ENCODE results near the gene MKI67.

The MKI67 gene

DNA sequence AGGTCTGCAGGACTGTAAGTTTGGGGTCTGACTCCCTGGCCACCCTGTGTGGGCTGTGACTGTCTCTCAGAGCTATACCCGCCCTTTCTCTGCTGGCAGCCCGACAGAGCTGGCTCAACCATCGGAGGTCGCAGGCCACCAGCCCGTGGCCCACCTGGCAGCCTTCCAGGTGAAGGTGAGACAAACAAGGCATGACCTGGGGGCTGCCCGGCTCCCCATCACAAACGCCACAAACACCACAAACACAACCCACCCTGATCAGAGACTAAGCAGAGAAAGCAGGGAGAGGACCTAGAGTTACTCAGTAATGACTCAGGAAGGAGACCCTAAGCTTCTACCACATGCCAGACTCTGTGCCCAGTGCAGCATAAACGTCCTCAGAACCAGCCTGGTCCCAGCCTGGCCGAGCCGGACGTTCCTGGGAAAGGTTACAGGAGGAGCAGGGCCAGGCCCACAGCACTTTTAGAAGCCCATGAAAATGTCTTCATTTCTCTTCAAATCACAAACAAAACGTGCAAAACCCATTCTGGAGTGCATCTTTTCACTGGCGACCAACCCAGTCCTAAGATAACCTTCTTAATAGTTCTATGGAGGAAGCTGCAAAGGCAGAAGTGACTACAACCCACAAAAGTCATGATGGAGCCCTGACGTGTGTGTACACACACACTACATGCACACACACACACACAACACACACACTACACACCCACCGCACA, 66.8 kb downstream of the MKI67 start:
- DNase-seq (ENCODE audit: low spot score), result no peak
- Histone ChIP-seq H3K79me1 (ENCODE audit: low read depth, low read length) (no peaks in the 10 kb centered on the region), H3K4ac (ENCODE audit: low read length) (no peak overlapping the region), H2BK120ac (ENCODE audit: low read depth, low read length) (no peak overlapping the region), H3K36me3 (replicated peaks in 1 of 2; ENCODE audit: control insufficient read depth in 2 of 2, insufficient read depth in 2 of 2, low read length in 2 of 2) (peaks cover 0 to 3% of the 10 kb centered on the region in 2 donors), H4K8ac (ENCODE audit: low read depth, low read length) (no peak overlapping the region), H3K9me3 (replicated peaks in 1 of 2; ENCODE audit: control insufficient read depth in 2 of 2, insufficient read depth in 1 of 2, low read depth in 1 of 2, low read length in 2 of 2) (no peaks in the 10 kb centered on the region), H3K4me1 (ENCODE audit: control insufficient read depth in 2 of 2, insufficient read depth in 1 of 2, low read depth in 1 of 2, low read length in 2 of 2) (peaks cover 9 to 18% of the 10 kb centered on the region in 2 donors), H4K91ac (ENCODE audit: low read depth, low read length, poor library complexity) (no peak overlapping the region), H2AFZ (ENCODE audit: low read length) (no peak overlapping the region), H3K14ac (ENCODE audit: low read length) (no peak overlapping the region), H2BK15ac (ENCODE audit: low read length) (no peak overlapping the region), H3K27ac (replicated peaks; ENCODE audit: low read length) (no peak overlapping the region), H3K18ac (ENCODE audit: low read length) (no peak overlapping the region), H3K9ac (ENCODE audit: low read depth, low read length, poor library complexity) (no peak overlapping the region), H3K4me3 (ENCODE audit: low read length in 2 of 2) (peak overlapping the region in 1 of 2 donors; percentile 42), H2BK12ac (ENCODE audit: low read length) (no peak overlapping the region), H2BK5ac (ENCODE audit: low read length) (no peak overlapping the region), H2AK5ac (ENCODE audit: low read depth, low read length) (no peak overlapping the region), H3K27me3 (ENCODE audit: control insufficient read depth in 3 of 3, insufficient read depth in 3 of 3, low read depth in 1 of 3, low read length in 3 of 3) (no peaks in the 10 kb centered on the region), H3K4me2 (ENCODE audit: insufficient read depth, low read length, poor library complexity, severe bottlenecking) (no peak overlapping the region), H3K23ac (ENCODE audit: low read depth, low read length, poor library complexity) (no peak overlapping the region)
- WGBS, 2 donors (ENCODE audit: extremely low coverage in 2 of 2, insufficient read length in 2 of 2, insufficient replicate concordance in 1 of 2), result 100% methylated on average over 1 of the region's 15 CpGs; no CpG with 5 or more reads in 1 of the 2 donors

DNA sequence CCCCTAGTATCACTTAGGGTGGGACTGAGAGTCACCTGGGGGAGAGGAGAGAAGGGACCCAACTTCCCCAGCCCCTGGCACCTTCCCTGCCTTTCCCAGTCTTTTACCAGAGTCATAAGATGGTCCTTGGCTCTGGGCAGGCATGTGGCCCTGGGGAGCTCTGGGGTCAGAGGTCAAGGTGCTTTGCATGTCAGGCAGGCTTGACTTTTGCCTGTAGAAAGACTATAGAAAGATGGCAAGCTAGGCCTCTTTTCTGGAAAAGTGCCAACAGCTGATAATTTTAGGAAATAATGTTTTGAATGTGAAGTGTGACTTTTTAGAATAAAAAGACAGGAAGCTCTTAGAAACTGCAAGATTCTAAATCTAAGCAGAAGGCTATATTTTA, 67.5 kb downstream of the MKI67 start:
- H3K18ac ChIP-seq (ENCODE audit: low read length), result no peak overlapping the region
- no peak overlapping the region for H2BK5ac ChIP-seq (ENCODE audit: low read length)
- H3K27me3 ChIP-seq (ENCODE audit: control insufficient read depth in 3 of 3, insufficient read depth in 3 of 3, low read depth in 1 of 3, low read length in 3 of 3), result no peaks in the 10 kb centered on the region
- H4K91ac ChIP-seq (ENCODE audit: low read depth, low read length, poor library complexity), result no peak overlapping the region
- H3K79me1 ChIP-seq (ENCODE audit: low read depth, low read length), result no peaks in the 10 kb centered on the region
- H3K14ac ChIP-seq (ENCODE audit: low read length), result no peak overlapping the region
- H2AK5ac ChIP-seq (ENCODE audit: low read depth, low read length), result no peak overlapping the region
- no peak overlapping the region for H4K8ac ChIP-seq (ENCODE audit: low read depth, low read length)
- H3K4me3 ChIP-seq (ENCODE audit: low read length in 2 of 2), result no peak overlapping the region
- no peak overlapping the region for H2AFZ ChIP-seq (ENCODE audit: low read length)
- no peak overlapping the region for H2BK12ac ChIP-seq (ENCODE audit: low read length)
- no peak overlapping the region for H3K27ac ChIP-seq (replicated peaks; ENCODE audit: low read length)
- DNase-seq (ENCODE audit: low spot score), result no peak
- H3K9ac ChIP-seq (ENCODE audit: low read depth, low read length, poor library complexity), result no peak overlapping the region
- no peak overlapping the region for H3K4me2 ChIP-seq (ENCODE audit: insufficient read depth, low read length, poor library complexity, severe bottlenecking)
- no peaks in the 10 kb centered on the region for H3K9me3 ChIP-seq (replicated peaks in 1 of 2; ENCODE audit: control insufficient read depth in 2 of 2, insufficient read depth in 1 of 2, low read depth in 1 of 2, low read length in 2 of 2)
- H3K23ac ChIP-seq (ENCODE audit: low read depth, low read length, poor library complexity), result no peak overlapping the region
- peaks cover 0 to 3% of the 10 kb centered on the region in 2 donors for H3K36me3 ChIP-seq (replicated peaks in 1 of 2; ENCODE audit: control insufficient read depth in 2 of 2, insufficient read depth in 2 of 2, low read length in 2 of 2)
- H3K4ac ChIP-seq (ENCODE audit: low read length), result no peak overlapping the region
- H3K4me1 ChIP-seq (ENCODE audit: control insufficient read depth in 2 of 2, insufficient read depth in 1 of 2, low read depth in 1 of 2, low read length in 2 of 2), result peaks cover 8 to 13% of the 10 kb centered on the region in 2 donors
- H2BK120ac ChIP-seq (ENCODE audit: low read depth, low read length), result no peak overlapping the region
- H2BK15ac ChIP-seq (ENCODE audit: low read length), result no peak overlapping the region

DNA sequence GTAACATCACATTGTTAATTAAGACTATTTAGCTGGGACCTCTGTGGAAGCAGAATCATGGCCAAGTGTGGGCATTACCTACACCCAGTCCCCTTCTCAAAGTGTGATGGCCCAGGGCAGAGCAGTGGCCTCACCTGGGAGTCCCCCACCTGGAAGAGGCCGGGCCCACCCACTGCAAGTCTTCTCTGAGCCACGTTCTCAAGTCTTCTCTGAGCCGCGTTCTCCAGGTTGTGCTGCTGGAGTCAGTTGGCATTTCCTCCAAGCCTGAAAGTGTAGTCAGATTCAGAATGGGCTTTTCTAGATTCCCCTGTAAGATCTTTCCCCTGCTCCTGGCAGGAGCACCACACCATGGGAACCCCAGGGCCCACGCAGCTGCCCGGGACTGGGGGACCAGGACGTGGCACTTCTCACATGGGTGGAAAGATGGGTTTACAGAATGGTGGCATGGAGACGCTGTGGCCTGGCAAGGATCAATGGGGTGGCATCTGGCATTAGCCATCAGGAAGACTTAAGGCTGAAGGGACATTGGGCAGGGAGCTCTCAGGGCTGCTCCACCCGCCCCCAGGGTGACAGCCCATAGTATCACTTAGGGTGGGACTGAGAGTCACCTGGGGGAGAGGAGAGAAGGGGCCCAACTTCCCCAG, 68.0 kb downstream of the MKI67 start:
- WGBS, 2 donors (ENCODE audit: extremely low coverage in 2 of 2, insufficient read length in 2 of 2, insufficient replicate concordance in 1 of 2), result no CpG with 5 or more reads among the region's 9 CpGs
- Histone ChIP-seq H2BK12ac (ENCODE audit: low read length) (no peak overlapping the region), H2BK15ac (ENCODE audit: low read length) (no peak overlapping the region), H3K4me3 (ENCODE audit: low read length in 2 of 2) (no peak overlapping the region), H3K4ac (ENCODE audit: low read length) (no peak overlapping the region), H3K4me1 (ENCODE audit: control insufficient read depth in 2 of 2, insufficient read depth in 1 of 2, low read depth in 1 of 2, low read length in 2 of 2) (peaks cover 4 to 10% of the 10 kb centered on the region in 2 donors), H2BK120ac (ENCODE audit: low read depth, low read length) (no peak overlapping the region), H2AFZ (ENCODE audit: low read length) (no peak overlapping the region), H3K36me3 (replicated peaks in 1 of 2; ENCODE audit: control insufficient read depth in 2 of 2, insufficient read depth in 2 of 2, low read length in 2 of 2) (peaks cover 0 to 3% of the 10 kb centered on the region in 2 donors), H3K18ac (ENCODE audit: low read length) (no peak overlapping the region), H3K14ac (ENCODE audit: low read length) (no peak overlapping the region), H3K27me3 (ENCODE audit: control insufficient read depth in 3 of 3, insufficient read depth in 3 of 3, low read depth in 1 of 3, low read length in 3 of 3) (no peaks in the 10 kb centered on the region), H4K8ac (ENCODE audit: low read depth, low read length) (no peak overlapping the region), H3K23ac (ENCODE audit: low read depth, low read length, poor library complexity) (no peak overlapping the region), H3K9me3 (replicated peaks in 1 of 2; ENCODE audit: control insufficient read depth in 2 of 2, insufficient read depth in 1 of 2, low read depth in 1 of 2, low read length in 2 of 2) (no peaks in the 10 kb centered on the region), H3K4me2 (ENCODE audit: insufficient read depth, low read length, poor library complexity, severe bottlenecking) (no peak overlapping the region), H4K91ac (ENCODE audit: low read depth, low read length, poor library complexity) (no peak overlapping the region), H2BK5ac (ENCODE audit: low read length) (no peak overlapping the region), H3K27ac (replicated peaks; ENCODE audit: low read length) (no peak overlapping the region), H2AK5ac (ENCODE audit: low read depth, low read length) (no peak overlapping the region), H3K9ac (ENCODE audit: low read depth, low read length, poor library complexity) (no peak overlapping the region), H3K79me1 (ENCODE audit: low read depth, low read length) (no peaks in the 10 kb centered on the region)
- no peak for DNase-seq (ENCODE audit: low spot score)

DNA sequence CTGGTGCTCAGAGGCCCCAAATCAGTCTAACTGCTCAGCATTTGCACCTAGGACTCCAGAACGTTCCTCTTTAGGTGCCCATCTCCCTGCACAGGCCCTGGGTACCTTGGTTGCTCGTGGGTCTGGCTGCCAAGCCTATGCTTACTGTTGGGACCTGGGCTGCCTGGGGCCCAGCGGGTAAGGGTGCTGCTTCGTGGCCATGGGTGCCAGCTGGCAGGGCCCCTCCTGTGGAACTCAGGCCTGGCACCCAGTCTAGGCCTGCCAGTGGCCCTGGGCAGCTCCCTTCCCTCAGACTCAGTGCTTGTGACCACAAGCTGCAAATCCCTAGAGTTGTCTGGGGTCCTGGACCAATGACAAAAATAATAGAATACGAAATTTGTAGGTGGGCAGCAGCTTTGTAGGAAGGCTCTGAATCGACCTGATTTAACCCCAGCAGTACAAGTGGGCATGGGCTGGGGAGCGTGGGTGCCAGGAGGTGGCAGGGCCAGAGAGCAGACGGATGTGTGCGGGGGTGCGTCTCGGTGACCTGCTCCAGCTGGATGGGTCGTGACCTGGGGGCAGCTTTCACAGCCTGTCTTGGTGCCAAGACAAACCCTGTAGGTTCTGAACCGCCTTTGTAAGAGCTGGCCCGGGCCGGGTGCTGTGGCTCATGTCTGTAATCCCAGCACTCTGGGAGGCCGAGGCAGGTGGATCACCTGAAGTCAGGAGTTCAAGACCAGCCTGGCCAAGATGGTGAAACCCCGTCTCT, 69.7 kb downstream of the MKI67 start:
- Histone ChIP-seq H2AK5ac (ENCODE audit: low read depth, low read length) (peak overlapping the region; percentile 41), H3K27me3 (ENCODE audit: control insufficient read depth in 3 of 3, insufficient read depth in 3 of 3, low read depth in 1 of 3, low read length in 3 of 3) (no peaks in the 10 kb centered on the region), H3K14ac (ENCODE audit: low read length) (no peak overlapping the region), H3K9me3 (replicated peaks in 1 of 2; ENCODE audit: control insufficient read depth in 2 of 2, insufficient read depth in 1 of 2, low read depth in 1 of 2, low read length in 2 of 2) (no peaks in the 10 kb centered on the region), H2BK5ac (ENCODE audit: low read length) (no peak overlapping the region), H3K4ac (ENCODE audit: low read length) (no peak overlapping the region), H3K4me1 (ENCODE audit: control insufficient read depth in 2 of 2, insufficient read depth in 1 of 2, low read depth in 1 of 2, low read length in 2 of 2) (no peaks in the 10 kb centered on the region), H2BK12ac (ENCODE audit: low read length) (no peak overlapping the region), H3K4me3 (ENCODE audit: low read length in 2 of 2) (no peak overlapping the region), H3K27ac (replicated peaks; ENCODE audit: low read length) (no peak overlapping the region), H3K4me2 (ENCODE audit: insufficient read depth, low read length, poor library complexity, severe bottlenecking) (no peak overlapping the region), H3K79me1 (ENCODE audit: low read depth, low read length) (no peaks in the 10 kb centered on the region), H2AFZ (ENCODE audit: low read length) (no peak overlapping the region), H3K9ac (ENCODE audit: low read depth, low read length, poor library complexity) (no peak overlapping the region), H3K18ac (ENCODE audit: low read length) (no peak overlapping the region), H3K36me3 (replicated peaks in 1 of 2; ENCODE audit: control insufficient read depth in 2 of 2, insufficient read depth in 2 of 2, low read length in 2 of 2) (peaks cover 0 to 3% of the 10 kb centered on the region in 2 donors), H2BK15ac (ENCODE audit: low read length) (no peak overlapping the region), H2BK120ac (ENCODE audit: low read depth, low read length) (no peak overlapping the region), H4K91ac (ENCODE audit: low read depth, low read length, poor library complexity) (no peak overlapping the region), H4K8ac (ENCODE audit: low read depth, low read length) (no peak overlapping the region), H3K23ac (ENCODE audit: low read depth, low read length, poor library complexity) (no peak overlapping the region)
- WGBS, 2 donors (ENCODE audit: extremely low coverage in 2 of 2, insufficient read length in 2 of 2, insufficient replicate concordance in 1 of 2), result no CpG with 5 or more reads among the region's 17 CpGs
- no peak for DNase-seq (ENCODE audit: low spot score)
